Measurements from ENCODE around the gene ASB10.
A peak's percentile ranks its signal among the peaks of the same experiment; 100 is the strongest.

DNA sequence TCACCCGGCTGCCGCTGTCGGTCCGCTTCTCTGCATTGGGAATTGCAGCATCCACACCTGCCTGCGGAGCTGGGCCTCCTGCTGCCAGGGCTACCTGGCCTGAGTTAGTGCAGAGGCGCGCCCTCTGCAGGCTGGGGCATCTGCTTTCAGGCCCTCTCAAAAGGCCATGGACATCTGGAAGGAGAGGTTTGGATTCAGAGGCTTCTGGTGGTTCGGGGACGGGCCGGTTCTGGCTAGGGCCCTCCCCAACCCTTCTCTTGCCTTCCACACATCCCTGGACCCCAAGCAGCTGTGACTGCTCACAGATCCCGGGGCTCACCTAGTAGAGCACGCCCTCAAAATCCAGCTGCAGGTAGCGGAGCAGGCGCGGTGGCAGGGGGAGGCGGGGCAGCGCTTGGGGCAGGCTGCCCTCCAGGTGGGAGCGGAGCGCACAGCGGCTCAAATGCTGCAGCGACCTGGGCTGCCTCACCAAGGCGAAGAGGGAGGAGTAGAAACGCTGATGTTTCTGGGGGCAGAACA lies 11.2 kb downstream of the ASB10 start:
- no peak for TF ChIP-seq EZH2 (IDR thresholded peaks at IDR 0.05; ENCODE audit: low read depth, unreplicated experiment)
- TF ChIP-seq, protein P1, sequence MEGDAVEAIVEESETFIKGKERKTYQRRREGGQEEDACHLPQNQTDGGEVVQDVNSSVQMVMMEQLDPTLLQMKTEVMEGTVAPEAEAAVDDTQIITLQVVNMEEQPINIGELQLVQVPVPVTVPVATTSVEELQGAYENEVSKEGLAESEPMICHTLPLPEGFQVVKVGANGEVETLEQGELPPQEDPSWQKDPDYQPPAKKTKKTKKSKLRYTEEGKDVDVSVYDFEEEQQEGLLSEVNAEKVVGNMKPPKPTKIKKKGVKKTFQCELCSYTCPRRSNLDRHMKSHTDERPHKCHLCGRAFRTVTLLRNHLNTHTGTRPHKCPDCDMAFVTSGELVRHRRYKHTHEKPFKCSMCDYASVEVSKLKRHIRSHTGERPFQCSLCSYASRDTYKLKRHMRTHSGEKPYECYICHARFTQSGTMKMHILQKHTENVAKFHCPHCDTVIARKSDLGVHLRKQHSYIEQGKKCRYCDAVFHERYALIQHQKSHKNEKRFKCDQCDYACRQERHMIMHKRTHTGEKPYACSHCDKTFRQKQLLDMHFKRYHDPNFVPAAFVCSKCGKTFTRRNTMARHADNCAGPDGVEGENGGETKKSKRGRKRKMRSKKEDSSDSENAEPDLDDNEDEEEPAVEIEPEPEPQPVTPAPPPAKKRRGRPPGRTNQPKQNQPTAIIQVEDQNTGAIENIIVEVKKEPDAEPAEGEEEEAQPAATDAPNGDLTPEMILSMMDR (conservative IDR thresholded peaks at IDR 0.05; ENCODE audit: low read depth in 2 of 2): peak; percentile 58 to 68
- TF ChIP-seq POLR2AphosphoS5 (IDR thresholded peaks at IDR 0.05; ENCODE audit: low read depth): no peak
- no peak for TF ChIP-seq CREB1 (CRISPR knock-in tag; IDR thresholded peaks at IDR 0.05; ENCODE audit: low read depth)
- TF ChIP-seq EZH2phosphoT487 (IDR thresholded peaks at IDR 0.05; ENCODE audit: unreplicated experiment): no peak
- no peak for TF ChIP-seq JUNB (IDR thresholded peaks at IDR 0.05; ENCODE audit: unreplicated experiment)
- TF ChIP-seq, protein P2, sequence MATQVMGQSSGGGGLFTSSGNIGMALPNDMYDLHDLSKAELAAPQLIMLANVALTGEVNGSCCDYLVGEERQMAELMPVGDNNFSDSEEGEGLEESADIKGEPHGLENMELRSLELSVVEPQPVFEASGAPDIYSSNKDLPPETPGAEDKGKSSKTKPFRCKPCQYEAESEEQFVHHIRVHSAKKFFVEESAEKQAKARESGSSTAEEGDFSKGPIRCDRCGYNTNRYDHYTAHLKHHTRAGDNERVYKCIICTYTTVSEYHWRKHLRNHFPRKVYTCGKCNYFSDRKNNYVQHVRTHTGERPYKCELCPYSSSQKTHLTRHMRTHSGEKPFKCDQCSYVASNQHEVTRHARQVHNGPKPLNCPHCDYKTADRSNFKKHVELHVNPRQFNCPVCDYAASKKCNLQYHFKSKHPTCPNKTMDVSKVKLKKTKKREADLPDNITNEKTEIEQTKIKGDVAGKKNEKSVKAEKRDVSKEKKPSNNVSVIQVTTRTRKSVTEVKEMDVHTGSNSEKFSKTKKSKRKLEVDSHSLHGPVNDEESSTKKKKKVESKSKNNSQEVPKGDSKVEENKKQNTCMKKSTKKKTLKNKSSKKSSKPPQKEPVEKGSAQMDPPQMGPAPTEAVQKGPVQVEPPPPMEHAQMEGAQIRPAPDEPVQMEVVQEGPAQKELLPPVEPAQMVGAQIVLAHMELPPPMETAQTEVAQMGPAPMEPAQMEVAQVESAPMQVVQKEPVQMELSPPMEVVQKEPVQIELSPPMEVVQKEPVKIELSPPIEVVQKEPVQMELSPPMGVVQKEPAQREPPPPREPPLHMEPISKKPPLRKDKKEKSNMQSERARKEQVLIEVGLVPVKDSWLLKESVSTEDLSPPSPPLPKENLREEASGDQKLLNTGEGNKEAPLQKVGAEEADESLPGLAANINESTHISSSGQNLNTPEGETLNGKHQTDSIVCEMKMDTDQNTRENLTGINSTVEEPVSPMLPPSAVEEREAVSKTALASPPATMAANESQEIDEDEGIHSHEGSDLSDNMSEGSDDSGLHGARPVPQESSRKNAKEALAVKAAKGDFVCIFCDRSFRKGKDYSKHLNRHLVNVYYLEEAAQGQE (IDR thresholded peaks at IDR 0.05; ENCODE audit: unreplicated experiment): no peak
- TF ChIP-seq ZNF331 (CRISPR knock-in tag; IDR thresholded peaks at IDR 0.05; ENCODE audit: low read depth): no peak
- TF ChIP-seq, protein P3, sequence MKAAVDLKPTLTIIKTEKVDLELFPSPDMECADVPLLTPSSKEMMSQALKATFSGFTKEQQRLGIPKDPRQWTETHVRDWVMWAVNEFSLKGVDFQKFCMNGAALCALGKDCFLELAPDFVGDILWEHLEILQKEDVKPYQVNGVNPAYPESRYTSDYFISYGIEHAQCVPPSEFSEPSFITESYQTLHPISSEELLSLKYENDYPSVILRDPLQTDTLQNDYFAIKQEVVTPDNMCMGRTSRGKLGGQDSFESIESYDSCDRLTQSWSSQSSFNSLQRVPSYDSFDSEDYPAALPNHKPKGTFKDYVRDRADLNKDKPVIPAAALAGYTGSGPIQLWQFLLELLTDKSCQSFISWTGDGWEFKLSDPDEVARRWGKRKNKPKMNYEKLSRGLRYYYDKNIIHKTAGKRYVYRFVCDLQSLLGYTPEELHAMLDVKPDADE (IDR thresholded peaks at IDR 0.05): no peak
- no peak for TF ChIP-seq ZNF114 (CRISPR knock-in tag; IDR thresholded peaks at IDR 0.05)
